Superior temporal gyrus (tissue), 1 donor: Measurements from ENCODE around the gene ADRA2B.
"Not testable (repeated sequence)": the region's sequence is repeated elsewhere in the genome, so short reads cannot be mapped to it uniquely, and the experiment has no call there.

ENCODE experiments used
- DNase-seq: peaks from one replicate; pipeline ENCODE4 v3.0.0-alpha.2; 2016; ENCODE audit errors: extremely low spot score

The ADRA2B gene

DNA sequence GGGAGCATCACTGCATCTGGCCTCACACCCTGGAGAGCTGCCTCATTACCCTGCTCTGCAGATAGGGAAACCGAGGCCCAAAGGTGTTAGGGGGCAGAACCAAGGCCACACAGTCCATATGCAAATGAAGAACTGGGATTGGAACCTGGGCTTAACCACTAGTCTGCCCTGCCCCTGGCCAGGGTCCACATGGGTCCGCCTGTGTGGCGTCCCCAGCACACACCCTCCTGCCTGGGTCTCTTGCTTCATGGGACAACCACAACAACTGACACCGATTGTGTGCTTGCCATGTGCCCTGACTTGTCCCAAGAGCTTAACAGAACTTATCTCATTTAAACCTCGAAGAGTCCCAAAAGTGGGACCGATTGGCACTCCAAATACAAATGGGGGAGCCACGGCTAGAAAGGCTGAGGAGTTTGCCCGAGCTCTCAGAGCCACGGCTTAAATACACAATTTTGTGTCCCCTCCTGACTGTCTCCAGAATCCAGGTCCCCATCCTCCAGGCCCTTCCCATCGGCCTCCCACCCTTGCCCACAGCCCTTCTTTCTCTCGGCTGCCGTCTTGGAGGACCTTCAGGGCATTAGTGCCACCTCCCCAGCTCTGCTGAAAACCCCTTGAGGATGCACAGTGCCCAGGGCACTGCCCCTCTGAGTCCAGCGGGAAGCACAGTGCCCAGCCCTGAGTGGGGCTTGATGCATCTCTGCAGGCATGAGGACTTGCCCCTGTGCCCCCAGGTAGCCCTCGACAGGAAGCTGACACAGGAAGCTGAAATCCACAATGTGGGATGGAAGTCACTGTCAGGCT, 34.6 kb upstream of the ADRA2B start:
- DNase-seq, result no peak

DNA sequence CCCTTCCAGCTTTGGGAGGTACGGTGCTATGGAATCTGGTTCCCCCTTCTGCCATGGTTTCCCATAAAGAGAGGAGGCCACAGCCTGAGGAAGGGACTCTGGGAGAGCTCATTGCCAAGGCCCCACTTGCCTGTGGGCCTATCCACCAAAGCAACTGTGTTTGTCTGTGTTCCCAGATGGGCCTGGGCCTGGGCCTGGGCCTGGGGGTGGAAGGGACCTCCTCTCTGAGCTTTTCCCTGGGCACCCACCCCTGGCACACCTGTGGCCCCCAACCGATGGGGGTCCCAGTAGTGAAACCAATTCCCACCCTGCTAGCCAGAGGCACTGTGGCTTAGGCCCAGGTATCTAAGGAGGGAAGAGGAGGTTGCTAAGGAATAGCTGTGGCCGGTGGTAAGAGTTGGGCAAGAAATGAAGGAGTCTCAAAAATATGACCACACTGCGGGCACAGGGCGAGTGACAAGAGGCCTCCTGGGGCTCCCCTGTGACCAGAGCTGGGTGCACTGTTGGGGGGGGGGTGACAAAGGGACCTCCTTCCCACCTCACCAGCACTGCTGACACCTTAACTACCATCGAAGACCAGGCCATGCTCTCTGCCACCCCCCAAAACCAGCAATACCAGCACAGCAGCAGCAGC, 33.8 kb upstream of the ADRA2B start:
- DNase-seq, result no peak

DNA sequence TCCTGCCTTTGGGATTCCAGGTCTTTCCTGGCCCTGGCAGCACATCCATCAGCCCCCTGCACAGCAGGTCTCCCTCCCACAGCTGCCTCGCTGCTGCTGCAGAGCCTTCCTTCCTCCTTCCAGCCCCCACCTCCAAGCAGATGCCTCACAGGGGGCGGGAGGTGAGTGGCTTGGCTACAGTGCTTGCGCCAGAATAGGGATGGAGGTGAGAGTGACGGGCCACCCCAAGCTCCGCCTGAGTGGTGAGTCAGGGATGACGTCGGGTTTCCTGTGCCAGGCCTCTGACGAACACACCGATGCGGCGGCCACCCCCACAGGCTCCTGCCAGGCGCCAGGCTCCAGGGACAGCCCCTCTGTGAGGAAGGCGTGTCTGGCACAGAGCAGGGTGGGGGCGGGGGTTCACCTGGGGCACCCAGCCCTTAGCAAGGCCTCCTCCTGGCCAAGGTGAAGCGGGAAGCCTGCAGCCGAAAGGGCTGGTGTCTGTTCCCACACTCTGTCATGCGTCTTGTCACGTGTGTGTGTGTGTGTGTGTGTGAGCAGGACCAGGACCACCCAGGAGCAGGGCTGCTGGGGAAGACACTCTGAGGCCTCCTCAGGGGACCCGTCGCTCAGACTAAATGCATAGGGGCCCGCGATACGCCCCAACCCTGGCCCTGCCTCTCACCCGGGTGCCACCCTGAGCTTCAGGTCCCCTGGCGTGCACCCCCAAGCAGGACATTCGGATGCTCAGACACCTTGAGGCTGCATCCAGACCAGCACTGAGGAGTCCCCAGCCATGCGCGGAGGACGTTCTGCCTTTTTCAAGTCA, 32.2 kb upstream of the ADRA2B start:
- no peak for DNase-seq

DNA sequence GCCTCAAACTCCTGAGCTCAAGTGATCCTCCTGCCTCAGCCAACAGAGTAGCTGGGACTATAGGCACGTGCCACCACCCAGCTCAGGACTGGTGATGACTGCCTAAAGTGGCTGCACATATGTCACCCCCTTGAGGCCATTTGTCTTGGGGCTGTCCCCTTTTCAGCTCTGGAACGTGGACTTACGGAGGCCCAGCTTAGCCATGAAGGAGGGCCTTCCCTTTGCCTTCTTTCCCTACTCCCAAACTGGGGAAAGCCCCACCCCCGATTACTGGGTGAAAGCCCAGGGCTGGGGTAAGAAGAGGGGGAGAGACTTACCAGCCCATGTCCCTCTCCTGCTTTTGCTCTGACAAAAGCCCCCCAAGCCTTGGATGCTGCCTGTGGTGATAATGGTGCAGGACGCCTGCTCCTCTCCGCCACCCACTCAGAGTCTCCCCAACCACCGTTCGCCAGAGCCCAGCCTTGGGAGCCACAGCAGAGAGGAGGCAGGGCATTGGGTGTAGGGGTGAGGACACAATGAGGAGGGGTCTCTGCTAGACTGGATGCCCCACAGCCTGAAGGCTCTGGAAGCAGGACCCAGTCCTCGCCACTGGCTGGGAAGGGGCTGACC, 31.3 kb upstream of the ADRA2B start:
- no peak for DNase-seq

DNA sequence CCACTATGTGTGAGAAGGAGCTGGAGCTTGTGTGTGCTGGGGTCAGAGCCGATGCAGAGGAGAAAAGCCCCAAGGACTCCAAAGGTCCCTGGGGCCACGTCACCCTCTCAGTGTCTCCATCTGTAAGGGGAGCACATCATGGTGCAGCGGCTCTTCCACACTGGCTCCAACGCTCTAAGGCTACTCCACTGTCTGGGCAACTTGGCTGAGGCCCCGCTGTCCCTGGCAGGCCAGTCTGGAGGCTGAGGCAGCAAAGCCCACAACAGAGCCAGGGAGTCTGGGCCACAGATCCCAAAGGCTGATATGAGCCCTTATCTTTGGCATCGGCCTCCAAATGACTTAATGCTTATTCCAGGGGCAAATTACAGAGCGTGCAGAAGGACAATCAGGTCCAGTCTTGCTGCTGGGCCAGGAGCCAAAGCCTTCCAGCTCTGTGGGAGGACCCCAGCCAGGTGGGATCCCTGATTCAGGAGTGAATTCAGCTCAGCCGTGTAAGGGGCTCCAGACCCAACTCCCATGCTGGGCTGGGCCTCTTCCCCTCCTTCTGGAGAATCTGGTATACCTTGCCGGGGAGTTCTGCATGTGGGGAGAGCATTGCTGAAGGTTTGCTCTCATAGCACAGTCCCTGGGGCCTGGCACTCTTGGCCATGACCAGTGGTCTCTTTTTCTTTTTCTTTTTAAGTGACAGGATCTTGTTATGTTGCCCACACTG, 30.7 kb upstream of the ADRA2B start:
- DNase-seq, result no peak

DNA sequence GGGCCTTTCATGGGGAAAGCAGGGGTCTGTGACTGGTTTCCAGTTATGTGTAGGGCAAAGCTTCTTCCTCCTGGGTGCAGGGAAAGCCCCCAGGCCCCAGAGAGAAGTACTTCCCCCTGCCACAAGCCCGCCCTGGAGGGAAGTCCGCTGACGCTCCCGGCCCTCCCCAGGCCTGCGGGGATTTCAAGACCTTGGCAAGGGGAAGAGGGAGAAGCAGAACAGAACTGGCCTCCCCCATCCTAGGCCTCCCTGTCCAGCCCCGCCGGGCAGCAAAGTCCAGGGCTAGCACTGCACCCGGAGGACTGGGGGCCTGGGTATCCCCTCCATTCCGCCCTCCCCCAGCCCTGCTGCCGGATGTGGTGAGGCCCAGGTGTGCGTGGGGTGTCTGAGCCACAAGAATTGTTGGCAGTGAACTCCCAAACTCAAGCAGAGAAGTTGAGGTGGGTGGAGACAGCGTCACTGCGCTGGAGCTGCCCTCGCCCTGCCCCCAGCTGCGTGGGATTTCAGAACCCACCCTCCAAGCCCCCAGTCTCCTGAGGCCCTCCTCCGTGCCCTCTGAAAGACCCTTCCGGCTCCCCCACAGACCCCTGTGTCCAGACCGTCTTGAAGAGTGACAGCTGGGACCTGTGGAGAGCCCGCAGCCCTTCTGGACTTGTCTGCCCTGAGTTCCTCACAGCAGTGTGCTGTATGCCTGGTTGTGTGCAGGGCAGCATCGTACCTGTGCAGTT, 29.9 kb upstream of the ADRA2B start:
- no peak for DNase-seq

DNA sequence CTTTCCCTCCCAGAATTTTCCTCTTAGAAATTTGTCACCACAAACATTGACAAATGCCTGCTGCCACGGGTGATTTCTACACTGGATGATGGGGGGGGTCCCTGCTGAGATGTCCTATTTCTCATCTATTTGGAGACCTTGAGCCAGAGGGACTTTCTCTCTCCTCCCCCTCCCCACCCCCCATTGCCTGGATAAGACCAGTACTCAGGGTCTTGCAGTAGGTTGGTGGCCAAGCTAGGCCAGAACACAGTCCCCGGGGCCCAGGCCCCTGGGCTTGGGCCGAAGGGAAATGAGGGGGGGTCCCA, 29.4 kb upstream of the ADRA2B start:
- no peak for DNase-seq

DNA sequence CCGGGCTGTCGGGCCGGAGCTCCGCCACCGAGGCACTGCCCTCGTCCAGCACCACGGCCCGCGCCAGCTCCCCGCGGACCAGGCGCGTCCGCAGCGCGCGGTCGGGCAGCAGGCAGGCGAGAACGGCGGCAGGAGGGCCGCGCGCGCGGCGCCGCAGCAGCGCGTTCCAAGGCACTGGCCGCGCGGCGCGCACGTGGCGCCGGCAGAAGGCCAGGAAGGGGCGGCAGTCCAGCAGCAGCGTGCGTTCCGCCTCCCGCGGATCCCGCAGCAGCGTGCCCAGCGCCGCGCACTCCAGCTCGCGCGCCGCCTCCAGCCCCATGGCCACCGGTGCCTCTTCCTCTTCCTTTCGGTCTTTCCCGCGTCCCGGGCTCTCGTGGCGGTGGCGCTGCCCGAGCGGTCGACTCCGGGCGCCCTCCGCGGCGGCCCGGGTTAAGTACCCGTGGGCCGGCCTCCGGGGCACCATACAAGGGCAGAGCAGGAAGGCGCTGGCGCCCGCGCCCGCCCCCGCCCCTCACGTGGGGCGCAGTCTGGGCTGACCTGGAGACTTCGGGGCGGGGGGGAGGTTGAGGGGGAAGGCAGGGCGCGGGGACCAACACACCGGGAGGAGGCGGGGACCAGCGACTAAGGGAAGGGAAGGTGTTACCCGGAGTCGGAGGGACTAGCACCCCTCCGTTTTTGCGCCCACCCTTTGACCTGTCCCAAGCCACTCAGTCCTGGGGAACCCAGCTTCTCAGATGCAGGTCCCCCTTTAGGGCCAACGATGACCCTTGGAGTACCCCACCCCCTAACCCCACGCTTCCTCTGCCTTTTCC, 28.9 kb upstream of the ADRA2B start, which contains the start of gene DUSP2:
Gene DUSP2 (minus strand): TSS at position 405 of the 812 bp plus-strand sequence. CDS start 86 bp downstream, at position 319.
- DNase-seq, result peak; percentile 61

DNA sequence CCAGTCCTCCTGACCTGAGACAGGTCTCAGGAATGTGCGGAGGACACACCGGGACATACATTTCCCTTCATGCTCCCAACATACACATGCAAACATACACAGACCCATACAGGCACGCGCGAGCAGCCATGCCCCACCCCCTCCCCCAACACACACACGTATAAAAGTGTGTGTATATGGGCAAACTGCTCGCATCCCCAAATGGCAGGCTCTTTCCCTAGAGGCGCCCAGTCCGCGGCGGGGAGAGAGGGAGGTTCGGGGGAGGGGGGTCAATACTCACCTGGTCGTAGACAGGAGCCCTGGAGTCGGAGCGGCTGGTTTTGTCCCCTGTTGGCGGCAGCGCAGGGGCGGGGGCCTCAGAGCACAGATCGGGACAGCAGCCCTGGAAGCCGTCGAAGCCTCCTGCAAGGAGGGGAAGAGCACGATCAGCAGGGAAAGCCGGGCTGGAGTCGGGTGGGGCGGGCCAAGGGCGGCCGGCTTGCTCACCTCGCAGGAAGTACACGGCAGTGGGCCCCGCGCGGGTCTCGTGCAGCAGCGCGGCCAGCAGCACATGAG, 28.2 kb upstream of the ADRA2B start:
- DNase-seq, result no peak

DNA sequence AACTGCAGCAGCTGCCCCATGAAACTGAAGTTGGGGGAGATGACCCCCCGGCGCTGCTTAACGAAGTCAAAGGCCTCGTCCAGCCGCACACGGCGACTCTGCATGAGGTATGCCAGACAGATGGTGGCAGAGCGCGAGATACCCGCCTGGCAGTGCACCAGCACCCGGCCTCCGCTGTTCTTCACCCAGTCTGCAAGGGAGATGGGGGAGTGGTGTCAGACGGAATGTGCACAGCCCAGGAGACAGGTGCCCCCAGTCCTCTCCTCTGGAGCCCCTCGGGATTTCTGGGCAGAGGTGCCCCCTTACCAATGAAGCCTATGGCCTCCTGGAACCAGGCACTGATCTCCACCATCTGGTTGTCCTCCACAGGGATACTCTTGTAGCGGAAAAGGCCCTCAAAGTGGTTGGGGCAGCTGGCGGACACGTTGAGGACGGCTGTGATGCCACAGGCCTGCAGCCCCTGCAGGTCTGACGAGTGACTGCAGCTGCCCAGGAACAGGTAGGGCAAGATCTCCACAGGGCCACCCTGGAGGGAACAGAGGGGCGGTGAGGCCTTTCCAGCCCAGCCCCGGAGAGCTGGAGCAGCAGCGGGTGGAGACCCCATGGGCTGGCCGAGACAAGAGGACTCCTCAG, 27.6 kb upstream of the ADRA2B start:
- peak; percentile 21 for DNase-seq

DNA sequence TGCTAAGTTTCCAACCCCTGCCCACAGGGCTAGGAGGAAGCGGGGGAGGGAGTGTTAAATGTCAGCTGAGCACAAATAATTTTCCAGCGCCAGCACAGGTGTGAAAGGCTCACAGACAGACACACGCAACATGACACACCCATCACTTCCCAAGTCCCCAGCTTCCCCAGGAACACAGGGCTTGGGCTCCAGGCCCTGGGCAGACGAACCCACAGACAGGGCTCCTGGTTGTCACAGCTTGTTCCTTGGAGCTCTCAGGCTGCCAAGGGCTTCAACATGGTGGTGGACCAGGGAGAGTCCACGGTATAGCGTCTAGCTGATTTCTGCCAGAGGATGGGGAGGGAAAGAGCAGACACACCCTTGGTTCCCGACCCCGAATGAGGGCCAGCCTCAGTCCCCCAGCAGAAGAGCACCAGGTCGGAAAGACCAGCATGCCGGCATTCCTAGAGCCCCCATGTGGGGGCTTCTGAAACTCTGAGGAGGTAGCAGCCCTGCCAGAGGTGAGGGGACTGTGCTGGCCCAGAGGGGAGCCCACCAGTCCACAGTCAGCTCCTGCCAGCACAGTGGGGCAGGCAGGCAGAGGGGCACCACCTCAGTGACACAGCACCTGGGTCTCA, 27.0 kb upstream of the ADRA2B start:
- no peak for DNase-seq

DNA sequence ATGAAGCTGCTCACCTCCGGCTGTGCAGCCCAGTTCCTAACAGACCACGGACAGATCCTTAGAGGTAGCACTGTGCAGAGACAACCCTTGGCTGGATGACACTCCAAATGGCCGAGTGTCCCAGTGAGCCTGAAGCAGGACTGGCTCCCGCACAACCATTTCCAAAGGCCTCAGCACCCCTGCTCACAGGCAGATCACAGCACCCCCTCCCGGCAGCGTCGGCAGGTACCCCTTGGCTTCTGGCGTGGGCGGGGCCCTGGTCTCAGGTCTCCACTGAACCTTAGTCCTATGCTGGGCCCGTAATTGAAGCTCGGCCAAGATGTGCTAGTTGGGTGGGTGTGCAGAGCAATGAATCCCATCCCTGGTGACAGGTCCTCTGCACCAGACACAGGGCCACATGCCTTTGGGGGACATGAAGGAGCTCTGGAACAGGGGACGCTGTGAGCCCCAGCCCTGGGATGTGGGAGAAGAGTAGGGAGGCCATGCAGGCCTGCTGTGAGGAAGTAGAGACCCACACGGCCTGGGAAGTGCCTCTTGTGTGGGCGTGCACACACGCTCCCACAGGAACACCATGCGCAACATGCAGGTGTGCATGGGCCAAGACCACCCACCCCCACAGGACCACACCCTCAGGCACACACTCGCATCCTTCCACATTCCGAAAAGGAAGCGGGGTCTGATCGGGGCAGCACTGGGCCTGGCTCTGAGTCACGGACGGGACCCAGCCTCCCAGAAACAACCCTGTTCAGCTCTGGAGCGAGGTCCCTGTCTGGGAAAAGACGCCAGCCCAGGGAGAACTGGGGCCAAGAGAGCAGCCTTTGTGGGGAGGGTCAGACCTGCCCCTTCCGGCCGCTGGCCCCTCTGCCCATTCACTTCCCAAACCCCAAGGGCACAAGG, 26.1 kb upstream of the ADRA2B start:
- DNase-seq, result no peak

DNA sequence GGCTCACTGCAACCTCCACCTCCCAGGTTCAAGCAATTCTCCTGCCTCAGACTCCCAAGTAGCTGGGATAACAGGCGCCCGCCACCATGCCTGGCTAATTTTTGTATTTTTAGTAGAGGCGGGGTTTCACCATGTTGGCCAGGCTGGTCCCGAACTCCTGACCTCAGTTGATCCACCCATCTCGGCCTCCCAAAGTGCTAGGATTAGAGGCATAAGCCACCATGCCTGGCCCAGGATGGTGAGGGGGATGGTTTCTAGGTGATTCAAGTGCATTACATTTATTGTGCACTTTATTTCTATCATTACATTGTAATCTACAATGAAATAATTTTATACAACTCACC, 25.2 kb upstream of the ADRA2B start:
- not testable (repeated sequence) for DNase-seq

DNA sequence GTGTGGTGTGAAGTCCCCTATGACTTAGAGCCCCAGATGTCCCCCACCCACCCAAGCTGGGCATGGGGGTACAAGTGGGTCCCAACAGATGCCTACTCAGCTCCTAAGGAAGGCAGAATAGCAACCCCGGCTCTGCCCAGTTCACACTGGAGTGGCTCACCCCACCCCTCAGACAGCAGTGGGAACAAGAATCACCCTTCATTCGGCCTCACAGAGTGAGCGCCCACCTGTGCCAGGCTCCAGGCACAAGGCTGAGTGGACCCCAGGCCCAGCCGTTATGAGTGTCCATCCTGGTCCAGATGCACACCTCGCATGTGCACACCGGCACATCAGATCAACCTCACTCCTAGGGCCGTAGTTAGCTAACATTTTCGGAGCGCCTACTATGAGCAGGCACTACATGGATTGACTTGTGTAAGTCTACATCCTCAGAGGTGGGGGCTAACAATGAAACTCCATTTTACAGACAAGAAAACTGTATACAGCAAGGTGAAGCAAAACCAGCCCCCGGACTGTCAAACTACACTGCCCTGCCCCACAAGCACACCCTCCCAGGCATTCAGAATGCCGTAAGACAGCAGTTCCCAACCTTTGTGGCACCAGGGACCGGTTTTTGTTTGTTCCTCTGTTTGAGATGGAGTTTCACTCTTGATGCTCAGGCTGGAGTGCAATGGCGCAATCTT, 24.7 kb upstream of the ADRA2B start:
- no peak for DNase-seq

DNA sequence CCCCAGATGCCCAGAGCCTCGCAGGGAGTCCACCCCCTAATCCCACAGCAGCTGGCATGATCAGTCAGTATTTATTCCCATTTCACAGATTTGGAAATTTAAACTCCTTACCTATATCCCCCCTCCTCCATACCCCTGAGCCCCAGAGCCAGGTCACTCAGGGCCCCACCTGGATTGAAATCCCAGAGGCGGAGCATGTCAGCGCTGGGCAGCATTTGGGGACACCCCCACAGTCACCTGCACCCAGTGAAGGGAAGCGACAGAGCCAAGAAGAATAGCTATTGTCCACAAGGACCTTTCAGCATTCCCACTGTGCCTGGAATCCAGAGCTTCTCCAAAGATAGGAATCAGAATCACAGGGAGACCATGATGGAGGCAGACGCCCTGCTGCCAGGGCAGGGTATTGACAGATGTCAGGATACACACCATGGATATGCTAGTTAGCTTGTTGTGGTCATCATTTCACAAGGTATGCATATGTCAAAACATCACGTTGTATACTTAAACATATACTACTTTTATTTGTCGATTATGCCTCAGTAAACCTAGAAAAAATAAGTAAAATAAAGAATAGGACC, 22.9 kb upstream of the ADRA2B start:
- DNase-seq, result no peak

DNA sequence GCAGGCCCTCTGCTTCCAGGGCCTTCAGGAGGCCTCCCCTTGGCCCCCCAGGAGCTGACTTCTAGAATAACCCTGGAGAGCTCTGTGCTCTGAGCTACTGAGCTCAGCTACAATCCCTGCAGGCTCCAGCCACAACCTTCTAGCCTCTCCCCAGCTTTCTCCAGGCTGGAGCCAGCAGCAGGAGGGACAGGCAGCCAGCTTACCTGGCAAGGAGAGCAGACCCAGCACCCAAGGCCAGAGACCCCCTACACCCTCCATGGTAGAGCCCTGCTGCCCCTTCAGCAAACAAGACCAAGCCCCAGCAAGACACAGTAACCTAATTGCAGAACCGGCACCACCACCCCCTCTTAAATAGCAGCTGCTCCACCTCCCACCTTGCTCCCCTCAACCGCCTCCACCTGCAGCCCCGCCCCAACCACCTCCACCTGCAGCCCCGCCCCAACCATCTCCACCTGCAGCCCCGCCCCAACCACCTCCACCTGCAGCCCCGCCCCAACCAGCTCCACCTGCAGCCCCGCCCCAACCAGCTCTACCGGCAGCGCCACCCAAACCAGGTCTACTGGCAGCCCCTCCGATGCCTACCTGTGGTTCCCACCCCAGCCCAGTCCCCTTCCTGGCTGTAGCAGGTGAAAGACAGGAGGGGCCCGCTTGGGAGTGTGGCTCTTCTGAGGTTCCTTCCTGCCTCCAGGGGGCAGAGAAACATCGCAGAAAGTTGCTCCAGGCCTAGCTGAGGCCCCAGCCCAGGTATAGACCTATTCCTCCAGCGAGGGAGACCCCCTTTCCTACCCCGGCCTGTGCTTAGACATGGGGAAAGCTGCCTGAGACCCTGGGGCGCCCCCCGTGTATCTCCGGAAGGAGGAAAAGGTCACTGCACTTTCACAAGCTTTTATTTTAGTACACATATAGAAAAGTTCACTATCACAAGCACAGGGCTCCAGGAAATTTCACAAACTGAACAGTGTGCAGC, 22.1 kb upstream of the ADRA2B start, which contains the start of gene ASTL:
Gene ASTL (minus strand): TSS at position 324 of the 967 bp plus-strand sequence. CDS start 66 bp downstream, at position 258.
- peak; percentile 43 for DNase-seq
